HG02870 (cell line): ENCODE measurements around the gene SMARCC1.

Experiments
- ATAC-seq: cut with Tn5 transposase; IDR thresholded peaks from one replicate; pipeline ENCODE4 v1.9.1; 2021; ENCODE audit warnings: mild to moderate bottlenecking, moderate library complexity; ENCODE audit not compliant: unreplicated experiment

SMARCC1 gene

GRCh38 chr3:47592066-47592795 lies 189.5 kb downstream of the SMARCC1 start:
- ATAC-seq, result no peak

GRCh38 chr3:47590216-47590615 lies 191.5 kb downstream of the SMARCC1 start:
- ATAC-seq, result no peak

- no peak for ATAC-seq
Measured at GRCh38 chr3:47588587-47588986, 193.1 kb downstream of the SMARCC1 start.

- ATAC-seq, result no peak
Measured at GRCh38 chr3:47588053-47588452, 193.6 kb downstream of the SMARCC1 start.

- ATAC-seq, result no peak
Measured at GRCh38 chr3:47586746-47587145, 194.9 kb downstream of the SMARCC1 start.

- ATAC-seq, result no peak
Measured at GRCh38 chr3:47583320-47584075, 198.2 kb downstream of the SMARCC1 start.

GRCh38 chr3:47581835-47582234 lies 199.9 kb downstream of the SMARCC1 start:
- ATAC-seq, result no peak

- ATAC-seq, result no peak
Measured at GRCh38 chr3:47581422-47581821, 200.3 kb downstream of the SMARCC1 start.

GRCh38 chr3:47580481-47580880 lies 201.2 kb downstream of the SMARCC1 start:
- no peak for ATAC-seq

- no peak for ATAC-seq
Measured at GRCh38 chr3:47579875-47580274, 201.8 kb downstream of the SMARCC1 start.

GRCh38 chr3:47578691-47579632 lies 202.7 kb downstream of the SMARCC1 start, which contains the start of gene CSPG5:
TSS of gene CSPG5 (minus strand) at chr3:47578865. CDS start at chr3:47578693, 172 bp downstream.
- ATAC-seq, result no peak

- no peak for ATAC-seq
Measured at GRCh38 chr3:47578119-47578632, 203.5 kb downstream of the SMARCC1 start.

GRCh38 chr3:47577583-47578118 lies 204.0 kb downstream of the SMARCC1 start:
- no peak for ATAC-seq

GRCh38 chr3:47573190-47574172 lies 208.2 kb downstream of the SMARCC1 start:
- ATAC-seq, result no peak

- ATAC-seq, result no peak
Measured at GRCh38 chr3:47571391-47572175, 210.1 kb downstream of the SMARCC1 start.

- ATAC-seq, result no peak
Measured at GRCh38 chr3:47568901-47569300, 212.8 kb downstream of the SMARCC1 start.

GRCh38 chr3:47567149-47567548 lies 214.5 kb downstream of the SMARCC1 start:
- ATAC-seq, result no peak

GRCh38 chr3:47566667-47567066 lies 215.0 kb downstream of the SMARCC1 start:
- ATAC-seq, result no peak
